HG02981 (cell line): ENCODE measurements around the gene EP300.
"Not testable (repeated sequence)": the region's sequence is repeated elsewhere in the genome, so short reads cannot be mapped to it uniquely, and the experiment has no call there.

Experiments used
- ATAC-seq: cut with Tn5 transposase; IDR thresholded peaks from one replicate; pipeline ENCODE4 v1.9.1; 2021; ENCODE audit warnings: mild to moderate bottlenecking, moderate library complexity; ENCODE audit not compliant: unreplicated experiment

EP300 gene

DNA sequence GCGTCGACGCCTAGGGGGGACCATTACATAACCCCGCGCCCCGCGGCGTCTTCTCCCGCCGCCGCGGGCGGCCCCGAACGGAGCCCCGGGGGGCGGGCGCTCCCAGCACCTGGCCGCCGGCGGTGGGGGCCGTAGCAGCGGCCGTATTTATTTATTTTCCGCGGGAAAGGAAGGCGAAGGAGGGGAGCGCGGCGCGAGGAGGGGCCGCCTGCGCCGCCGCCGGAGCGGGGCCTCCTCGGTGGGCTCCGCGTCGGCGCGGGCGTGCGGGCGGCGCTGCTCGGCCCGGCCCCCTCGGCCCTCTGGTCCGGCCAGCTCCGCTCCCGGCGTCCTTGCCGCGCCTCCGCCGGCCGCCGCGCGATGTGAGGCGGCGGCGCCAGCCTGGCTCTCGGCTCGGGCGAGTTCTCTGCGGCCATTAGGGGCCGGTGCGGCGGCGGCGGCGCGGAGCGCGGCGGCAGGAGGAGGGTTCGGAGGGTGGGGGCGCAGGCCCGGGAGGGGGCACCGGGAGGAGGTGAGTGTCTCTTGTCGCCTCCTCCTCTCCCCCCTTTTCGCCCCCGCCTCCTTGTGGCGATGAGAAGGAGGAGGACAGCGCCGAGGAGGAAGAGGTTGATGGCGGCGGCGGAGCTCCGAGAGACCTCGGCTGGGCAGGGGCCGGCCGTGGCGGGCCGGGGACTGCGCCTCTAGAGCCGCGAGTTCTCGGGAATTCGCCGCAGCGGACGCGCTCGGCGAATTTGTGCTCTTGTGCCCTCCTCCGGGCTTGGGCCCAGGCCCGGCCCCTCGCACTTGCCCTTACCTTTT is at the start of gene EP300:
EP300 (plus strand) TSS at position 570 of the 795 bp plus-strand sequence. CDS start 413 bp downstream, outside the sequence.
- ATAC-seq = peak; percentile 25

- ATAC-seq = no peak
These were observed 48.7 kb upstream of the EP300 start for GRCh38 chr22:41043722-41044121.

- not testable (repeated sequence) for ATAC-seq
These were observed 46.8 kb upstream of the EP300 start for GRCh38 chr22:41045575-41045974.

GRCh38 chr22:41047801-41048211 is 44.6 kb upstream of the EP300 start:
- no peak for ATAC-seq

DNA sequence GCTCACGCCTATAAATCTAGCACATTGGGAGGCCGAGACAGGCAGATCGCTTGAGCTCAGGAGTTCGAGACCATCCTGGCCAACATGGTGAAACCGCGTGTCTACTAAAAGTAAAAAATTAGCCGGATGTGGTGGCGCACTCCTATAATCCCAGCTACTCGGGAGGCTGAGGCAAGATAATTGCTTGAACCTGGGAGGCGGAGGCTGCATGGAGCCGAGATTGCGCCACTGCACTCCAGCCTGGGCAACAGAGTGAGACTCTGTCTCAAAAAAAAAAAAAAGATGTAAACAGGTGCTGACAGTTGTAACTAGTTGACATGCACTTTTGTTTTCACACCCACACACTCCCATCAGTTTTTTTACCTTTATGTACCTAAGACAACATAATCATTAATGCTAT is 44.0 kb upstream of the EP300 start:
- ATAC-seq = not testable (repeated sequence)

GRCh38 chr22:41048791-41049717 is 43.3 kb upstream of the EP300 start:
- ATAC-seq = no peak

GRCh38 chr22:41049795-41050194 is 42.6 kb upstream of the EP300 start:
- not testable (repeated sequence) for ATAC-seq

DNA sequence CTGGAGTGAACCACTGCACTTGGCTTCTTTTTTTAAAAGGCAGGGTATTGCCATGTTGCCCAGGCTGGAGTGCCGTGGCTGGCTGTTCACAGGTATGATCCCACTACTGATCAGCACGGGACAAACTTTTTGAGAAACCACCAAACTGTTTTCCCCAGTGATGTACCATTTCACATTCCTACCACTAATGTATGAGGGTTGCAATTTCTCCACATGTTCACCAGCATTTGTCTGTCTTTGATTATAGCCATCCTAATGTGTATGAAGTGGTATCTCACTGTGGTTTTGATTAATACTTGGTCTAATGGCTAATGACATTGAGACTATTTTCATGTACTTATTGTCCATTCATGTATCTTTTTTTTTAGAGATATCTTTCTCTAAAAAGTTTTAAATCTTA is 41.5 kb upstream of the EP300 start:
- ATAC-seq = no peak

DNA sequence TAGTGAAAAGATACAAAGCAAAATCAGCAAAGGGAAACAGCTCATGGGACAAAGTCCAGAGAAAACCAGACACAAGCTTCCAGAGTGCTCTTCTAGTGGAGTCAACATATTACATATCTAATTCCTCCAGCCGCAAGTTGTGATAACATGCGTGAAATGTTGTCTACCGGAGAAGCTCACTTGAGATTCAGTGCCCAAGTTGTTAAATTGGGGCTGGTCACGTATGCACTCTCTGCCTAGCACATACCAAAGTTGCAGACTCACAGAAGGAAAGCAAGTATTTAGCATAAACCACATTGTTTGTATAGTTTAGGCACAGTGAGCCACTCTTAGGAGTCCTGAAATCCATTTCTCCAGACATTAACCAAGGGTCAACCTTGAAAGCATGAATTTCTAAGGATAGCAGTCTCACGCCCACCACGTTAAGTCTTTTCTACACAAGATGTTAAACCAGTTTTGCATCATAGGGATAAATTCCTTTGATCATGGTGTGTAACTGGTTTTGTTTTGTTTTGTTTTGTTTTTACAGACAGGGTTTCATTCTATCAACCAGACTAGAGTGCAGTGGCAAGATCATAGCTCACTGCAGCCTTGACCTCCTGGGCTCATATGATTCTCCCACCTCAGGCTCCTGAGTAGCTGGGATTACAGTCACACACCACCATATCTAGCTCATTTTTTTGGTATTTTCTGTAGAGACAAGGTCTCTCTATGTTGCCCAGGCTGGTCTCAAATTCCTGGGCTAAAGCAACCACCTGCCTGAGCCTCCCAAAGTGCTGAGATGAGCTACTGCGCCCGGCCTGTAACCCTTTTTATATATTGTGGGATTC is 39.5 kb upstream of the EP300 start:
- ATAC-seq = no peak

- no peak for ATAC-seq
These were observed 35.3 kb upstream of the EP300 start for GRCh38 chr22:41057076-41057475.

DNA sequence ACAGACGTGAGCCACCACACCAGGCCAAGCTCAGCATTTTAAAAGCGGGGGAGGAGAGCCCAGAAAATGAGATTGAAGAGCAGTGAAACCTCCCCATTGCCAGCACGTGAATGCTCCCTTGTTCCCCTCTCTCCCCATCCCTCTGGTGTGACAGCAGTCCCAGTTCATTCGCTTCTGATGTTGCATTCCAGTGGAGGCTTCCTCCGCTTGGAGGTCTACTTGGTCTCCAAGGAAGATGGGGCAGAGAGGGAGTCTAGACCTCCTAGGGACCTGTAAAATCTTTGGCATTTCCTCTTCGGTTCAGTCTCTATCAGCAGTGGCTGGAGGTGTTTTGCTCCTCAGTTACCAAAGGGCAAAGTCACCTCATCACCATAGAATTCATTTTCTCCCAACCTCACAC is 30.2 kb upstream of the EP300 start:
- no peak for ATAC-seq

DNA sequence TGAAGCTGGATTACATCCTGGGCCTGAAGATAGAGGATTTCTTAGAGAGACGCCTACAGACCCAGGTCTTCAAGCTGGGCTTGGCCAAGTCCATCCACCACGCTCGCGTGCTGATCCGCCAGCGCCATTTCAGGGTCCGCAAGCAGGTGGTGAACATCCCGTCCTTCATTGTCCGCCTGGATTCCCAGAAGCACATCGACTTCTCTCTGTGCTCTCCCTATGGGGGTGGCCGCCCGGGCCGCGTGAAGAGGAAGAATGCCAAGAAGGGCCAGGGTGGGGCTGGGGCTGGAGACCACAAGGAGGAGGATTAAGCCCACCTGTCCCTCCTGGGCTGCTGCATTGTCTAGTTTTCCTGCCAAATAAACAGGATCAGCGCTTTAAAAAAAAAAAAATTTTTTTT is 28.1 kb upstream of the EP300 start:
- ATAC-seq = not testable (repeated sequence)

DNA sequence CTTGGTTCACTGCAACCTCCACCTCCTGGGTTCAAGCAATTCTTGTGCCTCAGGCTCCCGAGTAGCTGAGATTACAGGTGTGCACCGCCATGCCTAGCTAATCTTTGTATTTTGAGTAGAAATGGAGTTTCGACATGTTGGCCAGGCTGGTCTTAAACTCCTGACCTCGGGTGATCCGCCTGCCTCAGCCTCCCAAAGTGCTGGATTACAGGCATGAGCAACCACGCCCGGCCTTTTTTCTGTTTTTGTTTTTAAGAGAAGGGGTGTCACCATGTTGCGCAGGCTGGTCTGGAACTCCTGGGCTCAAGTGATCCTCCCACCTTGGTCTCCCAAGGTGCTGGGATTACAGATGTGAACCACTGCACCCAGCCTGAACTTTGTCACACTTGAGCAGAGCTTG is 26.1 kb upstream of the EP300 start:
- ATAC-seq = not testable (repeated sequence)

- ATAC-seq = not testable (repeated sequence)
These were observed 24.4 kb upstream of the EP300 start for GRCh38 chr22:41067968-41068367.

GRCh38 chr22:41070665-41071331 is 21.6 kb upstream of the EP300 start:
- no peak for ATAC-seq

DNA sequence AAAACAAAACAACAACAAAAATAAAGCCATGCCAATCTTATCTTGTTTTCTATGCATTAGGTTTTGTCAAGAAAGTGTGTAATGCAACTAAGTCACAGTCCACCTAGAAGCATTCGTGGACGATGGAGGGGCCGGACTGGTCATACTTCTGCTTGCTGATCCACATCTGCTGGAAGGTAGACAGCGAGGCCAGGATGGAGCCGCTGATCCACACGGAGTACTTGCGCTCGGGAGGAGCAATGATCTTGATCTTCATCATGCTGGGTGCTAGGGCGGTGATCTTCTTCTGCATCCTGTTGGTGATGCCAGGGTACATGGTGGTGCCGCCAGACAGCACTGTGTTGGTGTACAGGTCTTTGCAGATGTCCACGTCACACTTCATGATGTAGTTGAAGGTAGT is 18.3 kb upstream of the EP300 start:
- no peak for ATAC-seq

- ATAC-seq = no peak
These were observed 17.9 kb upstream of the EP300 start for GRCh38 chr22:41074466-41074865.

- ATAC-seq = no peak
These were observed 17.3 kb upstream of the EP300 start for GRCh38 chr22:41074941-41075710.

DNA sequence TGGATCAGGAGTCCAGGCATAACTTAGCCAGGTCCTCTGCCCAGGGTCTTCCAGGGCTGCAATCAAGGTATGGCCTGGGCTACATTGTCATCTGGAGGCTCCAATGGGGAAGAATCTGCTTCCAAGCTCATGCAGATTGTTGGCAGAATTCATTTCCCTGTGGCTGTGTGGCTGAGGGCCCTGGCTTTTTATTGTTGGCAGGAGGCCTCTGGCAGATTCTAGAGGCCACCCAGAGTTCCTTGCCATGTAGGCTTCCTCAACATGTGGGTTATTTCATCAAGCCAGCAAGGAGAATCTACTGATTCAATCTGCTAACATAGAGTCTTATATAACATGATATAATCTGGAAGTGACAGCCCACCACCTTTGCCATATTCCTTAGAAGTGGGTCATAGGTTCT is 16.4 kb upstream of the EP300 start:
- no peak for ATAC-seq

DNA sequence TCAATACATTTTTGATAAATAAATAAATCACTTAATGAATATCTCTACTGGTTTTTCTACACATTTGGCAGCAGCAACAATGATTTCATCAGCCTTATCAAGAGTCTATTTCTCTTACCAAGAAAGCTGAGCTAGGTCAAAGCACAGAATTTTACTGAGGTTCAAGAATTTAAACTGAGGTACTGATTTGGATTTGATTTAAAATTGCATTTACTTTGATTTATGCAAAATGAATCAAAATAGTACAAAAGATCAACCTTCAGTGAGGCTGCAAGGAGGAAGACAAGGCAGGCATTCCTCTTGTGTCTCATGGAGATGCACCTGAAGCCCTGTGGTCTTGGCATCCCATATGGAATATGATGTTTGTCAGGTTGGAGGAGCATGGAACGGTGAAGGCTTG is 15.5 kb upstream of the EP300 start:
- ATAC-seq = no peak
